GM18867 (cell line): Measurements from ENCODE around the gene ING1.
A peak's percentile ranks its signal among the peaks of the same experiment; 100 is the strongest.
"Not testable (repeated sequence)": the region's sequence is repeated elsewhere in the genome, so short reads cannot be mapped to it uniquely, and the experiment has no call there.

ENCODE experiments used
- ATAC-seq: cut with Tn5 transposase; IDR thresholded peaks from one replicate; pipeline ENCODE4 v1.9.1; 2021; ENCODE audit warnings: mild to moderate bottlenecking, moderate library complexity; ENCODE audit not compliant: unreplicated experiment

The ING1 gene

DNA sequence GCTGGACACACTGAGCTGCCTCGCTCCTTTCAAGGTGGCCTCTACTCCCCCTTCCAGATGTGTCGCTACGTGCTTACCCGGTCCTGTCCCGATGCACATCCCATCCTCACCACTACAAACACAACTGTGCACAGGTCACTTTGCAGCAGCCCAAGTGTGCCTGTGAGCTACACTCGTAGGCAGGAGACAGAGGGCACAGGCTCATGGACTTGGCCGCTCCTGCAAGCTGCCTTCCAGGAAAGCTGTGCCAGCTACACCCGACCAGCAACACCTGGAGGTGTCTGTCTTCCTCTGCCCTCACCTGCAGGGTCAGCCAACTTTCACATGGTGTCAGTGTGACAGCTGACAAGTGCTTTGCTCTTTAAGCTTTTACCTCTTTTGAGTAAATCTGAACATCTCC is 23.0 kb upstream of the ING1 start:
- ATAC-seq, result no peak

DNA sequence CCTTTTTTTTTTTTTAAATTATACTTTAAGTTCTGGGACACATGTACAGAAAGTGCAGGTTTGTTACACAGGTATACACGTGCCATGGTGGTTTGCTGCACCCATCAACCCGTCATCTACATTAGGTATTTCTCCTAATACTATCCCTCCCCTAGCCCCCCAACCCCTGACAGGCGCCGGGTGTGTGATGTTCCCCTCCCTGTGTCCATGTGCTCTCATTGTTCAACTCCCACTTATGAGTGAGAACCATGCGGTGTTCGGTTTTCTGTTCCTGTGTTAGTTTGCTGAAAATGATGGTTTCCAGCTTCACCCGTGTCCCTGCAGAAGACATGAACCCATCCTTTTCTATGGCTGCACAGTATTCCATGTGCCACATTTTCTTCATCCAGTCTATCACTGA is 17.7 kb upstream of the ING1 start:
- not testable (repeated sequence) for ATAC-seq

GRCh38 chr13:110696776-110697175 is 16.7 kb upstream of the ING1 start:
- no peak for ATAC-seq

- no peak for ATAC-seq
These were observed 15.7 kb upstream of the ING1 start for GRCh38 chr13:110697842-110698241.

- ATAC-seq, result peak; percentile 57
These were observed 14.8 kb upstream of the ING1 start for GRCh38 chr13:110698689-110699088.

DNA sequence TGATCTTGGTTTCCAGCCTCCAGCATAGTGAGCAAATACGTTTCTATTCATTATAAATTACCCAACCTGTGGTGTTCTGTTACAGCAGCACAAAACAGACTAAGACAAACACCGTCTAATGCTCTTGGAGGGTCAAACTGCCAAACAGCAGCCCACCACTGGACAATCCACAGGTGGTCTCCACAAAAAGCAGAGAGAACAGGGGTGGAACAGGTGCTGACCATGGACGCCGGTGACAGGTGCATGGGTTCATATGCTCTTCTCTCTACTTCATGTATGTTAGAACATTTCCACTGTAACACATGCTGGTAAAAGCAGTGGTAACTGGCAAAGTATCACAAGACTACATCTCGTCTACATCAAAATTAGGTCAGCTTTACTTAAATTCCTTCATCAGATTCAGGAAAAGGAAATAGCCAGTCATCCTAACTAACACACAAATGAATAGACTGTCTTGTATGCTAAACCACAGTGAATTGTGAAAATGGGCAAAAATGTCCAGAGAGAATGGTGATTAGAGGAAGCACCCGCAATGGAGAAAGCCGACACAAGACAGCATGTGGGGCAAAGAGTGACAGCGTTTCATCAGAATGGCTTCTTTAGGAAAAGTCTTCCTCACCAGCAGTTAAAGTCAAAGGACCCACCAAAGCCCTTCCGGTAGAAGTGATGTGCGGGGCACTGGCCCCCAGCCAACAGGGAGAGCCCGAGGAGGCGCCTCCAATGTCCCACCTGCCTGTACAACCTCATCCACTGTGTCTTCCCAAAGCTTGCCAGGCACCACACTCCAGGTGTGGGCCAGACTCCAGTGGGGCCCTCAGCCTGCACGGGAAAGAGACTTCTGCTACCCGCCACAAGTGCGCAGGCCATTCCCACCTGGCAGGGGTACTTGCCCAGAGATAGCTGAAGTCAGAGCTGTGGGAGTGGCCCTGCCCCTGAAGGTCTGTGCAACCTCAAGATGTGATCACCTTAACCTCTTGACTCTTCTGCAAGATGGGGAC is 14.1 kb upstream of the ING1 start:
- ATAC-seq, result no peak

DNA sequence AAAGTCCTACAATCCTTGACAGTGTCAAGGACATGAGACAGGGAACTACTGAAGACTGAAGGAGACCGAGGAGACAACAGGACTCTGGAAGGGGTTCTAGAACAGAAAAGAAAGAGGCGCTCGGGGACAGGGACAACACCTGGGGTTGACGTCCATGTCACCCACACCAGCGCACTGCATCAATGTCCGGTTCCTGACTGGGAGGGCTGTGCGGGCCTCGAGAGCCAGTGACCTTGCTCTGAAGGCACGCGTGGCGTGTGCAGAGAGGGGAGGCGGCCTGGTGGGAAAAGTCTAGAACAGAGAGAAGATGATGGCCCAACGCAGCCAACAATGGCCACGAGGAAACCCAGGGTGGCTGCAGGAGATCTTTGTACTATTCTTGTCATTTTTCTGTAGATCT is 13.3 kb upstream of the ING1 start:
- ATAC-seq, result no peak

DNA sequence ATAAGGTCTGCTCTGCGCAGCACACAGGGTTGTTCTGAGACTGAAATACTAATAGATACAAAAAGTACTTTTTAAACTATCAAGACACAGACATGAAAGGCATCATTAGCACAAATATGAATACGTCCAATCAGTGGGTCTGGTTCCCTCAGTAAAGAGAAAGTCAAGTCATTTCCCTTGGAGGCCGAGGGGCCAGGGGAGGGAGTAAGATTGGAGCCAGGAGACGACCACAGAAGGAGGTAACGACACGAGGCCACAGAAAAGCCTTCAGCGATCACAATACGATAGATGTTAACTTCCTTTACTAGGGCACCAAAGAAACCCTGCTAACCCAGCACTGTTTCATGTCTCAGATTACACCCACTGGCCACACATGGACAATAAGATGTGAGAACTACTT is 12.9 kb upstream of the ING1 start:
- ATAC-seq, result no peak

GRCh38 chr13:110701061-110701460 is 12.4 kb upstream of the ING1 start:
- ATAC-seq, result not testable (repeated sequence)

- no peak for ATAC-seq
These were observed 11.4 kb upstream of the ING1 start for GRCh38 chr13:110702089-110702488.

DNA sequence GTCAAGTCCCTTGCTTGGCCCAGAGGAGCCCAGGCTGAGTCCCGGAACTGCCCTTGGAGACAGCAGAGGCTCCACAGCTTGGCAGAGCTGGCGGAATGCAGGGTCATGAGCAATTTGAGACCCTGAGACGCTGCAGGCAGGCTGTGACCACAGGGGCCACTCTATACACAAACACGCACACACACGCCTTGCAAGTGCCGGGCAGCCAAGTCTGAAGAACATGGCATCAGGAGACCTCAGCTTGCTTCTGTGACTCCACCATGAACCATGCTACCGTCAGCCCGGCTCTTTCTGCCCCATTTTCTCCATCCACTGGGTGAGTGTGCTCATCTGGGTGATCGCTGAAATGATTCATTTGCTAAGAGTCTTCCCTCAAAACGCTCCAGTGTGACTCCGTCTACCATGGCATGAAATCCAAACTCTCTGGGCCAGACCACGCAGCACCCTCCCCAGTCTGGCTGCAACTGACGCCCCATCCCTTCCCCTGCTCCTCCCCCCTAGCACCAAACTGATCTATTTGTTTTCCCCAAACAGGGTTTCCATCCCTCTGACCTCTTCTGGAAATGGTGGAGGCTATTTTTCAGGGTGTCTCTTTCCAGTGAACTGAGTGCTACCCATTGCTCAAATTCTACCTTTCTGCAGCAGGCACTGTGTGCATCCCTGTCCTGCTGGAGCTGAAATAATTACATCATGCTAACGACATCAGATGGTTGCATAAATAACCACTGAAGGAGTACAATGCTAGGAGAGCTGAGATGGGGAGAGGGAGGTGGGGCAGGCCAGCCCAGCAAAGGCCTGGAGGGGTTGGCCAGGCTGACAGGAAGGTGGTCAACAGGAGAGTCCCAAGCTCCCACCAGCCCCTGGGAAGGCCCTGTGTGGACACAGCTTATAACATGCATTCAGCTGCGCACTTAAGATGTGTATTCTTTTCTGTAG is 10.6 kb upstream of the ING1 start:
- ATAC-seq, result no peak

DNA sequence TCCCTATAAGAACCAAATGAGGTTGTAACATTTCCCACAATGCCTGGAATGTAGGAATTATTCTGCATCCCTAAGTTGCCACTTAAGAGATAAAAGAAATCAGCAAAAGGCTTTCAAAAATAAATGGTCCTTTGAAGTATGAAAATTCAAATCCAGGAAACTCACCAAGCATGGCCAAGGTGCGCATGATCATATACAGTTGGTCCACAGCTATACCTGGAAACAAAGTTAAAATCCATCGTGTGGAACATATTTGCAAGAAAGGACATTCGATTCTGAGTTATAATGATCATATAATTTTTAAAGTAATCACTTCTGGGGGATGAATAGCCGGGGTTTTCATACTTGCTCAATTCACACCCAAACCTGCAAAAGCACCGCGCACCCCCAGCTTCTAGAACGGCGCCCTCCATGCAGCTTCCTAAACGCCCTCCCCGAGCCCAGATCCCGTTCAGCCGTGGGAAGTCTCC is 8.1 kb upstream of the ING1 start:
- no peak for ATAC-seq

GRCh38 chr13:110705826-110706569 is 7.5 kb upstream of the ING1 start, which contains the start of gene CARS2:
TSS of gene CARS2 (minus strand) at chr13:110706116. CDS start at chr13:110706093, 23 bp downstream.
- ATAC-seq, result peak; percentile 92

GRCh38 chr13:110706570-110707372 is 6.7 kb upstream of the ING1 start:
- no peak for ATAC-seq

DNA sequence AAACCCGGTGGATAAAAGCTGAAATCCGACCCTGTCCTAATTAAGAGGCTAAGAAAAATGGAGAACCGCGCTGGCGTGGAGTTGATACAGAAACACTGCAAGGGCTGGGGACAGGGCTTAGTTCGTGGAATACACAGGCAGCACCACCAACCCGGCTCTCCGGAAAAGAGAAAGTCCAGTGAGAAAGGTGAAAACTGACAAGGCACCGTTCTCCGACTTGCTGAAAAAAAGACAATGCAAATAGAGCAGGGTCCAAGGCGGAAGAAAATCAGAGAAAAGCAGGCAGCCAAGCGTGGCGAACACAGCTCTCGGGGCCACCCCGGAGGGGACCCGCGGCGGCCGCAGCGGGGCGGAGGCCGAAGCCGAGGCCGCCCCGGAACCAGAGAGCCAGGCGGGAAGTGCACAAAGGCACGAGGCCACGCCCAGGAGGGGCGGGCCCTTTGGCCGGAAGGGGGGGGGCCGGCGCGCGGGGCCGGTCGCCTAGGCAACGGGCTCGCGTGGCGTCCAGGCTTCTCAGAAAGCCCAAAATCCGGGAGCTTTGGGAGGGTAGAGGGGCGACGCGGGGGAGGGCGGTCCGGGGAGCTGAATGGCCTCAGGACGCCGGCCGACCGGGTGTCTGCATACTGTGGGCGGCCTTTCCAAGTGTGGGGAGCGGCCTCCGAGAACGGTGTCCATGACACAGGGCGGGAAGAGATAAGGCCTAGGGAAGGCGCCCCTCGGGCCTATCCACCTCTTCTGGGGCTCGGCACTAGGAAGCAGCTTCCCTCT is 1.2 kb upstream of the ING1 start:
- peak; percentile 36 for ATAC-seq

GRCh38 chr13:110712849-110713641 is 455 bp upstream of the ING1 start:
- peak; percentile 50 for ATAC-seq

DNA sequence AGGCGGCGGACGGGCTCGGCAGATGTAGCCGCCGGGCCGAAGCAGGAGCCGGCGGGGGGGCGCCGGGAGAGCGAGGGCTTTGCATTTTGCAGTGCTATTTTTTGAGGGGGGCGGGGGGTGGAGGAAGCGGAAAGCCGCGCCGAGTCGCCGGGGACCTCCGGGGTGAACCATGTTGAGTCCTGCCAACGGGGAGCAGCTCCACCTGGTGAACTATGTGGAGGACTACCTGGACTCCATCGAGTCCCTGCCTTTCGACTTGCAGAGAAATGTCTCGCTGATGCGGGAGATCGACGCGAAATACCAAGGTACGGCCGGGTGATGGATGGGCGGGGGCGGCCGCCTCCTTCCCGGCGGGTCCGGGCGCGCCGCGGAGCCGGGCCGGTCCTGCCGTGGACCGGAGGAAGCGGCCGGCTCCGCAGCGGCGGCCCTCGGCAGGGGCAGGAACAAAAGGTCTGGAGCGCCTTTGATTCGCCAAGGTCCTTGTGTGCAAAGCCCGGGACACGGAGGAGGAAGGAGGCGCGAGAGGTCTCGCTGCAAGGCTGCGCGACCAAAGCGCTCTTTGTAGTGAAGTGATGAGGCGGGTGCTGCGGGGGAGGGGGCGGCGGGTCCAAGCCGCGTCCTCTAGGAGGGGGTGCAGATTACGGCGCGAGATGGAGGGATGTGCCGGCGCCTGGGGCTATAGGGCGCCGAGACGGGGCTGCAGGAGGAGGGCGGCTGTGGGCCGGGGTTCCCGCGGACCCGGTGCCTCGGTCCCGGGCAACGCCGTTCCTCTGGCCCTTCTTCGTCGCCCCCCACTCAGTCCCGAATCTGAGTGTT is 689 bp downstream of the ING1 start:
- ATAC-seq, result no peak
